Ascending aorta (tissue), 2 donors: ENCODE measurements around the gene NCLN. TPM values are rescaled to one million over a fixed set of nuclear protein-coding genes. Genes with fewer than 3 reads are reported as not detected.
"Not testable (repeated sequence)": the region's sequence is repeated elsewhere in the genome, so short reads cannot be mapped to it uniquely, and the experiment has no call there.

ENCODE experiments used
- DNase-seq, 2 donors: peaks; one replicate each; pipeline ENCODE4 v3.0.0-alpha.2; 2019; ENCODE audit warnings: low spot score in 2 of 2
- H3K27ac ChIP-seq, 2 donors: fragments of 200-600 bp; sonication (generic); one replicate each; pipeline ENCODE4 v1.5.1; 2016 to 2017; ENCODE audit warnings: mild to moderate bottlenecking in 1 of 2
- H3K27me3 ChIP-seq: fragments of 200-600 bp; sonication (generic); one replicate; pipeline ENCODE4 v1.5.1; 2017
- H3K36me3 ChIP-seq, 2 donors: fragments of 200-600 bp; sonication (generic); one replicate each; pipeline ENCODE4 v1.5.1; 2016
- H3K4me1 ChIP-seq, 2 donors: fragments of 200-600 bp; sonication (generic); one replicate each; pipeline ENCODE4 v1.5.1; 2016 to 2017; ENCODE audit warnings: mild to moderate bottlenecking in 1 of 2
- H3K4me3 ChIP-seq, 2 donors: fragments of 200-600 bp; sonication (generic); one replicate each; pipeline ENCODE4 v1.5.1; 2016 to 2017; ENCODE audit warnings: mild to moderate bottlenecking in 1 of 2
- H3K9me3 ChIP-seq, 2 donors: fragments of 200-600 bp; sonication (generic); one replicate each; pipeline ENCODE4 v1.5.1; 2016
- intact Hi-C: fragments of 100-400 bp; cut with DNase I; formaldehyde crosslinking; loops from one replicate; pipeline ENCODE4 v1.15.1; 2023
- total RNA-seq: library from RNA; depleted of rRNA; stranded (reverse); fragments of >200 nt; gene quantifications from one replicate; pipeline ENCODE4 v1.1.0, GENCODE V29; 2016
- TF ChIP-seq, protein P1 (sequence below), 3 experiments: fragments of 200-600 bp in 2 of 3; fragments of 450-650 bp in 1 of 3; sonication (generic) in 2 of 3; IDR thresholded peaks; one replicate each; pipeline ENCODE4 v1.5.1; 2016 to 2019; ENCODE audit warnings: antibody characterized with exemption in 3 of 3, mild to moderate bottlenecking in 1 of 3, moderate library complexity in 1 of 3

Gene NCLN
- total RNA-seq, 1 donor from 2014 or later: 118 TPM

DNA sequence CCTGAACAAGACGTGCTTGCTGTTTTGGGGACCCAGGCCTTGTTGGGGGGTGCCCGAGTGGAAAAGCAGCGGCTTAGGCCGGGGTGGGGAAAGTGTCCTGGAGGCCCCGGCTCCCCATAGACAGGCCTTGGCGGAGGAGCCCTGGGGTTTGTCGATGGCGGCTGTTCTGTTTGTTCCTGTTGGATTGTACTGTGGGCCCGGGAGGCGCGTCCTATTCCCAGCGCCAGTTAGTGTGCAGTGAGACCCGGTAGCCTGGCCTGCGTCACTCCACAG lies 11.1 kb downstream of the NCLN start:
- no peaks in the 10 kb centered on the region for H3K4me1 ChIP-seq
- TF ChIP-seq, protein P1, sequence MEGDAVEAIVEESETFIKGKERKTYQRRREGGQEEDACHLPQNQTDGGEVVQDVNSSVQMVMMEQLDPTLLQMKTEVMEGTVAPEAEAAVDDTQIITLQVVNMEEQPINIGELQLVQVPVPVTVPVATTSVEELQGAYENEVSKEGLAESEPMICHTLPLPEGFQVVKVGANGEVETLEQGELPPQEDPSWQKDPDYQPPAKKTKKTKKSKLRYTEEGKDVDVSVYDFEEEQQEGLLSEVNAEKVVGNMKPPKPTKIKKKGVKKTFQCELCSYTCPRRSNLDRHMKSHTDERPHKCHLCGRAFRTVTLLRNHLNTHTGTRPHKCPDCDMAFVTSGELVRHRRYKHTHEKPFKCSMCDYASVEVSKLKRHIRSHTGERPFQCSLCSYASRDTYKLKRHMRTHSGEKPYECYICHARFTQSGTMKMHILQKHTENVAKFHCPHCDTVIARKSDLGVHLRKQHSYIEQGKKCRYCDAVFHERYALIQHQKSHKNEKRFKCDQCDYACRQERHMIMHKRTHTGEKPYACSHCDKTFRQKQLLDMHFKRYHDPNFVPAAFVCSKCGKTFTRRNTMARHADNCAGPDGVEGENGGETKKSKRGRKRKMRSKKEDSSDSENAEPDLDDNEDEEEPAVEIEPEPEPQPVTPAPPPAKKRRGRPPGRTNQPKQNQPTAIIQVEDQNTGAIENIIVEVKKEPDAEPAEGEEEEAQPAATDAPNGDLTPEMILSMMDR (IDR thresholded peaks at IDR 0.05): no peak
- H3K9me3 ChIP-seq: no peaks in the 10 kb centered on the region
- no peaks in the 10 kb centered on the region for H3K27me3 ChIP-seq
- H3K4me3 ChIP-seq: no peak overlapping the region
- DNase-seq: no peak
- no peak overlapping the region for H3K27ac ChIP-seq
- H3K36me3 ChIP-seq: peaks cover 12 to 57% of the 10 kb centered on the region in 2 donors
- intact Hi-C loops: no loop called here

DNA sequence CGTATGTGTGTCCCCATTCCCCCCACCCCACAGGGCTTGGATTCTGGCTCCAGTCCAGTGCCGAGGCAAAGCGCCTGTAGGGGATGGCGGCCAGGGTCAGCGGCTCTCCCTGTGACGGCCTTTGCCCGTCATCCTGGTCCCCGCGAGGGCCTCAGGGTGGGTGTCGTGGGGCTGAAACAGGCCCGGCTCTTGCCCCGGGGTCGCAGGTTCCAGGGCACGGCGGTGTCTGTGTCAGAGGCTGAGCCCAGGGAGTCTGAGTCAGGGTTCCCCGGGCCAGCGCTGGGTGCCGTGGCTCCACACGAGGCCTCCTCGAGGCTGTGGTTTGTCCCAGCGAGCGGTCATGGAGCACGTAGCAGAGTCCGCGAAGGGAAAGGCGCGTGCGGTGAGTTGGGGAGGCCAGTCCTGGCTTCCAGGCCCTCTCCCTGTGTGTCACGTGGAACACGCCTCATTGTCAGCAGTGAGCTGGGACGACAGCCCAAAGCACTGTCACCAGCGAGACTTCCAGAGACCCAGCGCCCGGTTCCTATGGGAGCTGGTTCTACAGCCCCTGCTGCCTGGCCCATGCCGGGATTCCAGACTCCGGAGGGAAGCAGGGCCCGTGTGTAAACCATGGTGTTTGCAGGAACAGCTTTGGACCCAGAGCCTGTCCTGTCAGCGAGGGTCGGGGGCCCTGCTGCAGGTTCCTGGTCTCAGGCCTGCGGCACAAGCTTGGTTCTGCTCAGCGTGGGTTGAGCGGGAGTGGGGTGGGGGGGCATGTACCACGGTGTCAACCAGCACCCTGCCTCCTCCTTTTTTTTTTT lies 13.4 kb downstream of the NCLN start:
- Histone ChIP-seq H3K4me1 (no peaks in the 10 kb centered on the region), H3K36me3 (peaks cover 19 to 51% of the 10 kb centered on the region in 2 donors), H3K9me3 (no peaks in the 10 kb centered on the region), H3K4me3 (no peak overlapping the region), H3K27ac (no peak overlapping the region), H3K27me3 (no peaks in the 10 kb centered on the region)
- DNase-seq: no peak
- intact Hi-C loops: no loop called here
- TF ChIP-seq, protein P1 (IDR thresholded peaks at IDR 0.05): no peak

DNA sequence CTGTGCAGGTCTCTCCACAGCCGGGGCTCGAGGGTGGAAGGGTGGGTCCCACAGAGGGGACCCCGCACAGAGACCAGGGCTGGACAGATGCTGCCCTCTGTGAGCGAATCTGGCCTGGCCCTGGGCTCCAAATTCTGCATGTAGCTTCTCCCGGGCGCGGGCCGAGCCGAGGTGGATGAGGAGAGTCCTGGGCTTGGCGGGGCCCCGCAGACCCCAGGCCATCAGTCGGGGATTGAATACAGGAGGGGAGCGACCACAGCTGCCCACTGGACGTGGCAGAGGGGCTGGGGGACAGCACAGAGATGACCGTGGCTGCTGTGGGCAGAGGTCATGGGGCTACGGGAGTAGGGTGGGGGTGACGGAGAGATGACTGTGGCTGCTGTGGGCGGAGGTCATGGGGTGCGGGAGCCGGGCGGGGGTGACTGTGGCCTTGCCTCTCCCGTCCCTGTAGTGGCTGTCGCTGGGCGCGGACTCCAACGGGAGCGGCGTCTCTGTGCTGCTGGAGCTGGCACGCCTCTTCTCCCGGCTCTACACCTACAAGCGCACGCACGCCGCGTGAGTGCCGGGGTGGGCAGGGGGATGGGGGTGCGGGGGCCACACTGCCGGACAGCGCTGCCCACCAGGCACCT lies 15.5 kb downstream of the NCLN start:
- DNase-seq: no peak
- Histone ChIP-seq H3K36me3 (peaks cover 31 to 56% of the 10 kb centered on the region in 2 donors), H3K4me3 (no peak overlapping the region), H3K27me3 (no peaks in the 10 kb centered on the region), H3K9me3 (no peaks in the 10 kb centered on the region), H3K27ac (no peak overlapping the region), H3K4me1 (no peaks in the 10 kb centered on the region)
- intact Hi-C loops: no loop called here
- TF ChIP-seq, protein P1 (IDR thresholded peaks at IDR 0.05): no peak

DNA sequence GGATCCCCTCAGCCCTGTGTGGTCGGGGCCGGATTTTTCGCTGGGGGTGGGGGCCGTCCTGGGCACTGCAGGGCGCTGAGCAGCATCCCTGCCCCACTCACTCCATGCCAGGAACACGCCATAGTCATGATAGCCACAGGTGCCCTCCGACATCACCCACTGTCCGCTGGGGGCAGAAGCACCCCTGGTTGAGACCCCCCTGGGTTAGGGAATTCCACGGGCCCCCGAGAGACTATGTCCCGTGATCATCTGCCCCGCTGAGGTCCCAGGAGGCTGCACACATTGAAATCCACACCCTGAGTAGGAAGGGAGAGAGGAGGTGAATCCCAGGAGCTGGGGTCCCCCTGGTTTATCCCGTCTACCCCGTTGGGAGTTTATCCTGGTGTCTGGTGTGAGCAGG lies 16.2 kb downstream of the NCLN start:
- peaks cover 38 to 56% of the 10 kb centered on the region in 2 donors for H3K36me3 ChIP-seq
- no peak overlapping the region for H3K4me3 ChIP-seq
- TF ChIP-seq, protein P1 (IDR thresholded peaks at IDR 0.05): no peak
- no peaks in the 10 kb centered on the region for H3K9me3 ChIP-seq
- intact Hi-C loops: no loop called here
- no peak for DNase-seq
- H3K27me3 ChIP-seq: no peaks in the 10 kb centered on the region
- H3K27ac ChIP-seq: no peak overlapping the region
- H3K4me1 ChIP-seq: no peaks in the 10 kb centered on the region

DNA sequence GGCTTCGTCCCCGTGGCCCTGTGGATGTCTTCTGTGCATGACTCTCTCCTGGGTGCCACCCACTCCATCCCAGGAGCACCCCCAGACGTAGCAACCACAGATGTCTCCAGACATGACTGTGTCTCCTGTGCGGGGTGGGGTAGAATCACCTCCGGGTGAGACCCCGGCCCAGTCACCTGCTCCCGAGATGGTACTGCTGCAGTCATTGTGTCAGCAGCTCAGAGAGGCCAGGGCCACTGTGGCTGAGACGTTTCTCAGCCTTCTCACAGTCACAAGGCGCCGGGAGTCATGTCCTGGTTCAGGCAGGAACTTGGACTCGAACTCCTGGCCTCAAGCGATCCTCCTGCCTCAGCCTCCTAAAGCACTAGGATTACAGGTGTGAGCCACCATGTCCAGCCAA lies 16.6 kb downstream of the NCLN start:
- Histone ChIP-seq H3K9me3 (no peaks in the 10 kb centered on the region), H3K27ac (no peak overlapping the region), H3K27me3 (no peaks in the 10 kb centered on the region), H3K4me3 (no peak overlapping the region), H3K4me1 (no peaks in the 10 kb centered on the region), H3K36me3 (peaks cover 43 to 58% of the 10 kb centered on the region in 2 donors)
- TF ChIP-seq, protein P1 (IDR thresholded peaks at IDR 0.05): no peak
- intact Hi-C loops: no loop called here
- DNase-seq: no peak

DNA sequence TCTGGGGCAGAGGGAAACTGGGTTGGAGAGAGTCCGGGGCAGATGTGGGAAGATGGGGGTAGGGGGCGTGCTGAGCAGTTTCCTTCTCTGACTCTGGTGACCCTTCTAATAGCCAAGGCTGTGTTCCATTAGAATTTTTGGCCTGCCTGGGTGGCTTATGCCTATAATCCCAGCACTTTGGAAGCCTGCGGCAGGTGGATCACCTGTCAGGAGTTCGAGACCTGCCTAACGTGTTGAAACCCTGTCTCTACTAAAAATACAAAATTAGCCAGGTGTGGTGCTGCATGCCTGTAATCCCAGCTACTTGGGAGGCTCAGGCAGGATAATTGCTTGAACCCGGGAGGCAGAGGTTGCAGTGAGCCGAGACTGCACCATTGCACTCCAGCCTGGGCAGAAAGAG lies 17.2 kb downstream of the NCLN start:
- H3K9me3 ChIP-seq, H3K27ac ChIP-seq, intact Hi-C loops, H3K27me3 ChIP-seq, H3K4me1 ChIP-seq, DNase-seq, H3K4me3 ChIP-seq: not testable (repeated sequence)
- H3K36me3 ChIP-seq: peaks cover 46 to 63% of the 10 kb centered on the region in 2 donors
